Ectodermal cell (in vitro differentiated cells): ENCODE data around the gene EFHC2. TPM values are rescaled to one million over a fixed set of nuclear protein-coding genes. Genes with fewer than 3 reads are reported as not detected.
A peak's percentile ranks its signal among the peaks of the same experiment; 100 is the strongest.

Source experiments
- H3K27ac ChIP-seq: 2 replicates; pipeline ENCODE4 v1.7.0; 2013; ENCODE audit warnings: mild to moderate bottlenecking, low read depth, low read length; ENCODE audit not compliant: insufficient read depth, poor library complexity, severe bottlenecking
- H3K27me3 ChIP-seq: 2 replicates; pipeline ENCODE4 v1.7.0; 2013; ENCODE audit warnings: mild to moderate bottlenecking, low read length; ENCODE audit not compliant: insufficient read depth, control insufficient read depth, poor library complexity, severe bottlenecking
- H3K36me3 ChIP-seq: one replicate; pipeline ENCODE4 v1.7.0; 2013; ENCODE audit warnings: low read length; ENCODE audit not compliant: control insufficient read depth, insufficient read depth
- H3K4me1 ChIP-seq: one replicate; pipeline ENCODE4 v1.7.0; 2013; ENCODE audit warnings: low read length; ENCODE audit not compliant: control insufficient read depth, insufficient read depth
- H3K4me3 ChIP-seq: 2 replicates; pipeline ENCODE4 v1.7.0; 2013; ENCODE audit warnings: low read depth, low read length, control low read depth; ENCODE audit not compliant: insufficient read depth
- H3K9me3 ChIP-seq: 2 replicates; pipeline ENCODE4 v1.7.0; 2013; ENCODE audit warnings: mild to moderate bottlenecking, low read length, moderate library complexity; ENCODE audit not compliant: control insufficient read depth
- WGBS, 2 experiments: methylation state at CpG; one replicate each; pipeline ENCODE4 v1.1.7; 2013; ENCODE audit warnings: missing lambda C conversion rate in 2 of 2; 5-methylcytosine and 5-hydroxymethylcytosine counted together
- polyA plus RNA-seq, 4 experiments: library from polyadenylated mRNA; stranded (reverse); fragments of 50-300 nt; gene quantifications; one replicate each; pipeline ENCODE4 v1.2.3, GENCODE V29; 2013

The EFHC2 gene
- polyA plus RNA-seq (2013, experiment 1 of 4) = 1.1 TPM
- 1.6 TPM for polyA plus RNA-seq (2013, experiment 2 of 4)
- polyA plus RNA-seq (2013, experiment 3 of 4) = 1.3 TPM
- 1.7 TPM for polyA plus RNA-seq (2013, experiment 4 of 4)

DNA sequence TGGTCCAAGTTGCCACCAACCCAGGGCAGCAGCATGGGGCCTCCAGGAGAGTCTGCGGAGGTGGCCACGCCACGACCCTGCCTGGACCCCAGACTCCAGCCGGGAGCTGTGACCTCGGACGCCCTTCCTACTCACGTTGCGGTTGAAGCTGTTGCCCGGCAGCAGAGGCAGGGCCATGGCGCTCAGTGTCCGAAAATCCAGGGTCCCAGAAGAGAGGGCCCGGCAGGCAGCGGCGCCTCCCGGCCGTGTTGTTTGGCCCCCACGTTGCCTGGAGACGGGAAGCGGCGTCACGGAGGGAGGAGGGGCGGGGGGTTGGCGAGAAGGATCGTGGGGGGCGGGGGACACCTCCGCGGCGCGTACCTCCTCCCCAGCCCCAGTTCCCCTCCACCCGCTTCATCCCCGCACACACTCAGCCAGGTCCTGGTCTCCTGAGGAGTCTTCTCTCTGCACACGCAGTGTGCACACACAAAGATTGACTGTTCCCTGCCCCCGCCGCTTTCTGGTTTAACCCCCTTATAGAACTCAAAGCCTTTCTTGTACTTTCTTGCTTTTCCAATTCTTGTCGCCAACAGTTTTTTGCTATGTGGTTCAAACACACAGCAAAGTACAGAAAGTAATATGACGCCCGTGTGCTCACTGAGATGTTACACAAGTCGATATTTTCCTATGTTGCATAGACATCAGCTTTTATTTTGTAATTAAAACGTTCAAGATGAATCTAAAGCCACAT is at the start of gene EFHC2:
TSS of gene EFHC2 (minus strand) at position 261 of the 730 bp plus-strand sequence. CDS start at position 177, 84 bp downstream.
- peak within 1 kb of the TSS; percentile 32 for H3K4me3 ChIP-seq
- no peaks in the 10 kb centered on the region for H3K36me3 ChIP-seq
- no peaks in the 10 kb centered on the region for H3K4me1 ChIP-seq
- no peaks in the 10 kb centered on the region for H3K27me3 ChIP-seq
- H3K27ac ChIP-seq = no peak within 1 kb of the TSS
- WGBS, 2 experiments = 18 to 20% methylated on average over 31 to 37 of the region's 39 CpGs
- no peaks in the 10 kb centered on the region for H3K9me3 ChIP-seq

DNA sequence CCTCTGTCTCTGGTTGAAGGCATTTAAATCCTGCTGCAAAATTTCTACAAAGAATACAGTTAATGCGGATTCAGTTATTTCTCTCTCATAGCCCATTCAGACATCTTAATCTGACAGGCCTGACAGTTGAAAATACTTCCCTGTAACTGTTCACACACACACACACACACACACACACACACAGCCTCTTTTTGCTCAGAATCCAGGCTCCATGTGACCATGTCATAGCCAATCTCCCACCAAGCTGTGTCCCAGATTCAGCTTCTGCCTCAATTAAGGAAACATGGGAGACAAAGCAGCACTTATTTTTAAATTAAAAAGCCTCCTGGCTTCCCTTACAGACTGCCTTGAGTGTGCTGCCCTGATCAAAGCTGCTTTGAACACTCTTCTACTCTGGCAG is 49.3 kb upstream of the EFHC2 start:
- WGBS, 2 experiments = 93 to 100% methylated on average over 1 of the region's 1 CpG
- no peak overlapping the region for H3K27ac ChIP-seq
- no peaks in the 10 kb centered on the region for H3K9me3 ChIP-seq
- H3K4me3 ChIP-seq = no peak overlapping the region
- no peaks in the 10 kb centered on the region for H3K27me3 ChIP-seq
- H3K36me3 ChIP-seq = no peaks in the 10 kb centered on the region
- no peaks in the 10 kb centered on the region for H3K4me1 ChIP-seq

DNA sequence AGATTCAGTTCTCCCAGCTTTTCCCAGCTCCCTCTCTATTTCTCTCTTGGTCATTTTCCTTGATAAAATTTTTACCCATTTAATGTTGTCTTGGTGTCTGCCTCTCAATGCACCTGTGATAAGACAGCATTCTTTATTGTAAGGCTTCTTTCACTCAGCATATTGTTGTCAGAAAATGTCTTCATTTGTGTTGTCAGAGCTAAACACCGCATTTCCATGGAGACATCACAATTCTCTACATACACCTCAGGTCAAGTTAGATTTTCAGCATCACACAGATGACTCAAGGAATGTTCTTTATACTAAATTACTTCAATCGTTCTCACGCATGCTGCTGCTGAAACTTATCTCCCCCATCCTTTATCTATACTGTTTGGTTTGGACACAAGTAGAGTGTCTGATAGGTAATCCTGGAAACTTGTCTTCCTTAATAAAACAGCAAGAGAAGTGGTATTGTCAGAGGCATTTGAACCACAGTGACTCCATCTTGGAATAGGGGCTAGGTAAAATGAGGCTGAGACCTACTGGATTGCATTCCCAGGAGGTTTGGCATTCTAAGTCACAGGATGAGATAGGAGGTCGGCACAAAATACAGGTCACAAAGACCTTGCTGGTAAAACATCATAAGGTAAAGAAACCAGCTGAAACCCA is 41.3 kb upstream of the EFHC2 start:
- no peak overlapping the region for H3K4me3 ChIP-seq
- WGBS, 2 experiments = 88 to 95% methylated on average over 2 to 4 of the region's 4 CpGs
- no peaks in the 10 kb centered on the region for H3K36me3 ChIP-seq
- H3K27ac ChIP-seq = no peak overlapping the region
- H3K9me3 ChIP-seq = no peaks in the 10 kb centered on the region
- H3K4me1 ChIP-seq = no peaks in the 10 kb centered on the region
- H3K27me3 ChIP-seq = no peaks in the 10 kb centered on the region

DNA sequence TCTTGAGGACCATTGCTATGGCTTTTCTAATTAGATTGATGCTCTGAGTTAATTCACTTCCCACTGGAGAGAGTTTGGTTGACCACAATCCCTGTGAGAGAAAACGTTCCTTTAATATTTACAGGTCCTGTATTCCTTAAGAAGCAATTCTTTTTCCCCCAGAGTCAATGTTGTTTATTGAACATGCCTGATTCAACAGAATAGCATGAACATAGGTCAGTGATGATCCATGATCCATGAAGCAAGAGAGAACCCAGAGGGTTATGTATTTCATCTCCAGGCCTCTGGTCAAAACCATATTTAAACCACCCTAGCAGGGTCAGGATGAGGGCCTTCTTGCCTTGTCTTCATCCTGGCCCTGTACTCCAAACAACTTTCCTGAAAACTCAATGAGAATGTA is 39.4 kb upstream of the EFHC2 start:
- H3K9me3 ChIP-seq = no peaks in the 10 kb centered on the region
- no peaks in the 10 kb centered on the region for H3K36me3 ChIP-seq
- no peak overlapping the region for H3K4me3 ChIP-seq
- 86 to 93% methylated on average over 1 of the region's 1 CpG for WGBS, 2 experiments
- H3K27ac ChIP-seq = no peak overlapping the region
- H3K4me1 ChIP-seq = no peaks in the 10 kb centered on the region
- no peaks in the 10 kb centered on the region for H3K27me3 ChIP-seq

DNA sequence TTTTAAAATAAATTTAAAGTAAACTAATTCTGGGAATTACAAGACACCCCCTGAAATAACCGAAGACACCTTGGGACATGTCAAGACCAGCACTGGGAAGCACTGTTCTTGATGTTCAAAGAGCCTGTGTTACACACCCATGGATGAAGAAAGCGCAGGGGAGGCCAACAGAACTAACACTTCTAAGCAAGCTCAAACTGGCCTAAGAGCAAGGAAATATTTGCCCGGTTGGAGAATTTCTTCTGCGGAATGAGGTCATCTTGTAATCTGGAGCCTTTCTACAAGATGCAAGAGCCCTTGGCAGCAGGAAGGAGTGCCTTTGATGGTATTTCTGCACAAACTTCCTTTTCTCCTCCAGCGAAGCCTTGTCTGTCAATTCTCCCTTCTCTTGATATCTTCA is 9.3 kb upstream of the EFHC2 start:
- Histone ChIP-seq H3K4me3 (no peak overlapping the region), H3K27ac (no peak overlapping the region), H3K36me3 (no peaks in the 10 kb centered on the region), H3K9me3 (no peaks in the 10 kb centered on the region), H3K4me1 (no peaks in the 10 kb centered on the region), H3K27me3 (no peaks in the 10 kb centered on the region)
- 88 to 89% methylated on average over 5 of the region's 5 CpGs for WGBS, 2 experiments

- no peak overlapping the region for H3K27ac ChIP-seq
- H3K4me1 ChIP-seq = no peaks in the 10 kb centered on the region
- H3K4me3 ChIP-seq = no peak overlapping the region
- WGBS, 2 experiments = 97 to 98% methylated on average over 5 of the region's 5 CpGs
- no peaks in the 10 kb centered on the region for H3K27me3 ChIP-seq
- H3K36me3 ChIP-seq = no peaks in the 10 kb centered on the region
- H3K9me3 ChIP-seq = no peaks in the 10 kb centered on the region
Measured at GRCh38 chrX:44349561-44349960, 6.1 kb upstream of the EFHC2 start.

- H3K36me3 ChIP-seq = no peaks in the 10 kb centered on the region
- H3K4me3 ChIP-seq = no peak overlapping the region
- H3K4me1 ChIP-seq = no peaks in the 10 kb centered on the region
- no peaks in the 10 kb centered on the region for H3K9me3 ChIP-seq
- H3K27me3 ChIP-seq = no peaks in the 10 kb centered on the region
- WGBS, 2 experiments = 89 to 91% methylated on average over 7 of the region's 7 CpGs
- H3K27ac ChIP-seq = no peak overlapping the region
Measured at GRCh38 chrX:44344687-44345086, 1.2 kb upstream of the EFHC2 start.

DNA sequence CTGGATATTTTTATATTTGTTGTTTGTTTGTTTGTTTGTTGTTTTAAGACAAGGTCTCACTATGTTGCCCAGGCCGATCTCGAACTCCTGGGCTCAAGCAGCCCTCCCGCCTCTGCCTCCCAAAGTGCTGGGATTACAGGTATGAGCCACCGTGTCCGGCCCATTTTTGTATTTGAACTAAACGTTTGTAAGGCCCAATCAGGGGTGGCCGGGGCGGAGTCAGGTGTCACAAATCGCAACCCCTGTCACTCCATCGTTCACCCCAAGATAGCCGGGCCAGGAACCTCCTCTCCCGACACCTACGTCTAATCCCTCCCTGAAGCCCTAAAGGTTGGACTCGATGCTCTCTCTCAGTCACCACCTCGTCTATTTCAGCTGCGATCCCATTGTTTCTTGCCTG is 722 bp upstream of the EFHC2 start:
- H3K27me3 ChIP-seq = no peaks in the 10 kb centered on the region
- H3K9me3 ChIP-seq = no peaks in the 10 kb centered on the region
- no peak overlapping the region for H3K27ac ChIP-seq
- no peaks in the 10 kb centered on the region for H3K4me1 ChIP-seq
- no peaks in the 10 kb centered on the region for H3K36me3 ChIP-seq
- H3K4me3 ChIP-seq = no peak overlapping the region
- WGBS, 2 experiments = 81 to 89% methylated on average over 16 of the region's 16 CpGs

GRCh38 chrX:44342866-44343265 is 606 bp downstream of the EFHC2 start:
- no peaks in the 10 kb centered on the region for H3K27me3 ChIP-seq
- H3K4me3 ChIP-seq = peak overlapping the region; percentile 32
- H3K4me1 ChIP-seq = no peaks in the 10 kb centered on the region
- no peaks in the 10 kb centered on the region for H3K36me3 ChIP-seq
- H3K27ac ChIP-seq = no peak overlapping the region
- no peaks in the 10 kb centered on the region for H3K9me3 ChIP-seq
- 71 to 97% methylated on average over 1 to 2 of the region's 3 CpGs for WGBS, 2 experiments

DNA sequence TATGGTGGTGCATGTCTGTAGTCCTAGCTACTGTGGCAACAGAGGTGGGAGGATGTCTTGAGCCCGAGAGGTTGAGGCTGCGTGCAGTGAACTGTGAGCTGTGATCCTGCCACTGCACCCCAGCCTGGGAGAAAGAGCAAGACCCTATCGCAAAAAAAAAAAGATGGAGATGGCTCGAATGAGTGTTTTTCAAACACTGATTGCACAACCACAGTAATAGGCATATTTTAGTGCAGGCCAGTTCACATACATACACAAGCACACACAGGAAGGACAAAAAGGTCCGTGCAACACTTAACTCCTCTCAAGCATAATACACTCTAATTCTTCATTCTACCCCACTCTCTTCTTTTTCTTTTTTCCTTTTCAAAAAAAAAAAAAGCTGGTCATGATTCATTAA is 5.1 kb downstream of the EFHC2 start:
- WGBS, 2 experiments = 92 to 97% methylated on average over 4 to 5 of the region's 5 CpGs

More for the DNA sequence above, 5.1 kb downstream of the EFHC2 start:
- H3K27ac ChIP-seq = no peak overlapping the region
- H3K9me3 ChIP-seq = no peaks in the 10 kb centered on the region
- no peak overlapping the region for H3K4me3 ChIP-seq
- H3K27me3 ChIP-seq = no peaks in the 10 kb centered on the region
- H3K36me3 ChIP-seq = no peaks in the 10 kb centered on the region
- H3K4me1 ChIP-seq = no peaks in the 10 kb centered on the region
